ENCODE results near the gene SV2B. TPM values are rescaled to one million over a fixed set of nuclear protein-coding genes. Genes with fewer than 3 reads are reported as not detected.

The SV2B gene
- total and polyA plus RNA-seq, 2 donors (not counting 1 experiment from before 2014, with no cell fraction given): under 0.01 TPM; not detected in 1

- H3K36me3 ChIP-seq (ENCODE audit: control insufficient read depth, insufficient read depth, low read length): no peaks in the 10 kb centered on the region
- H3K27me3 ChIP-seq (ENCODE audit: control insufficient read depth, insufficient read depth, low read length): no peaks in the 10 kb centered on the region
- no peak overlapping the region for H3K27ac ChIP-seq (ENCODE audit: insufficient read depth, low read length)
- H2AFZ ChIP-seq (ENCODE audit: low read length): no peak overlapping the region
- H3K4me2 ChIP-seq (ENCODE audit: extremely low read depth, insufficient read depth, low read length): no peak overlapping the region
- TF ChIP-seq CTCF (conservative IDR thresholded peaks at IDR 0.05 in 1 of 2, IDR thresholded peaks at IDR 0.05 in 1 of 2; ENCODE audit: low read depth in 1 of 2, low read length in 2 of 2): no peak
- no peak for TF ChIP-seq EZH2 (IDR thresholded peaks at IDR 0.05; ENCODE audit: low read length, missing control alignments)
- H3K9ac ChIP-seq (ENCODE audit: insufficient read depth, low read length): no peak overlapping the region
- no peak for DNase-seq (ENCODE audit: low read depth in 2 of 2)
- no peaks in the 10 kb centered on the region for H3K79me2 ChIP-seq (ENCODE audit: control insufficient read depth, insufficient read depth, low read length)
- no peak overlapping the region for H3K4me3 ChIP-seq (replicated peaks in 1 of 4; ENCODE audit: control extremely low read depth in 1 of 4, insufficient read depth in 1 of 4, low read depth in 3 of 4, low read length in 4 of 4)
- H3K9me3 ChIP-seq (ENCODE audit: control insufficient read depth, insufficient read depth, low read depth, low read length): no peaks in the 10 kb centered on the region
- no peaks in the 10 kb centered on the region for H4K20me1 ChIP-seq (ENCODE audit: control insufficient read depth, extremely low read depth, insufficient read depth, low read length)
- H3K4me1 ChIP-seq (ENCODE audit: control insufficient read depth, extremely low read depth, insufficient read depth, low read length): no peaks in the 10 kb centered on the region
Measured at GRCh38 chr15:91109885-91110284, 9.8 kb downstream of the SV2B start.

- H3K9me3 ChIP-seq (ENCODE audit: control insufficient read depth, insufficient read depth, low read depth, low read length): no peaks in the 10 kb centered on the region
- H3K4me2 ChIP-seq (ENCODE audit: extremely low read depth, insufficient read depth, low read length): no peak overlapping the region
- H3K79me2 ChIP-seq (ENCODE audit: control insufficient read depth, insufficient read depth, low read length): no peaks in the 10 kb centered on the region
- H3K27me3 ChIP-seq (ENCODE audit: control insufficient read depth, insufficient read depth, low read length): no peaks in the 10 kb centered on the region
- H3K36me3 ChIP-seq (ENCODE audit: control insufficient read depth, insufficient read depth, low read length): no peaks in the 10 kb centered on the region
- H3K4me1 ChIP-seq (ENCODE audit: control insufficient read depth, extremely low read depth, insufficient read depth, low read length): no peaks in the 10 kb centered on the region
- H3K27ac ChIP-seq (ENCODE audit: insufficient read depth, low read length): no peak overlapping the region
- H3K4me3 ChIP-seq (replicated peaks in 1 of 4; ENCODE audit: control extremely low read depth in 1 of 4, insufficient read depth in 1 of 4, low read depth in 3 of 4, low read length in 4 of 4): no peak overlapping the region
- no peaks in the 10 kb centered on the region for H4K20me1 ChIP-seq (ENCODE audit: control insufficient read depth, extremely low read depth, insufficient read depth, low read length)
- H3K9ac ChIP-seq (ENCODE audit: insufficient read depth, low read length): no peak overlapping the region
- no peak overlapping the region for H2AFZ ChIP-seq (ENCODE audit: low read length)
- TF ChIP-seq CTCF (conservative IDR thresholded peaks at IDR 0.05 in 1 of 2, IDR thresholded peaks at IDR 0.05 in 1 of 2; ENCODE audit: low read depth in 1 of 2, low read length in 2 of 2) (no peak), EZH2 (IDR thresholded peaks at IDR 0.05; ENCODE audit: low read length, missing control alignments) (no peak)
- no peak for DNase-seq (ENCODE audit: low read depth in 2 of 2)
Measured at GRCh38 chr15:91110407-91110806, 10.3 kb downstream of the SV2B start.

GRCh38 chr15:91113030-91113429, 13.0 kb downstream of the SV2B start:
- TF ChIP-seq EZH2 (IDR thresholded peaks at IDR 0.05; ENCODE audit: low read length, missing control alignments) (no peak), CTCF (conservative IDR thresholded peaks at IDR 0.05 in 1 of 2, IDR thresholded peaks at IDR 0.05 in 1 of 2; ENCODE audit: low read depth in 1 of 2, low read length in 2 of 2) (no peak)

More at GRCh38 chr15:91113030-91113429, 13.0 kb downstream of the SV2B start:
- Histone ChIP-seq H3K4me3 (replicated peaks in 1 of 4; ENCODE audit: control extremely low read depth in 1 of 4, insufficient read depth in 1 of 4, low read depth in 3 of 4, low read length in 4 of 4) (no peak overlapping the region), H3K4me2 (ENCODE audit: extremely low read depth, insufficient read depth, low read length) (no peak overlapping the region), H4K20me1 (ENCODE audit: control insufficient read depth, extremely low read depth, insufficient read depth, low read length) (no peaks in the 10 kb centered on the region), H3K9ac (ENCODE audit: insufficient read depth, low read length) (no peak overlapping the region), H3K27me3 (ENCODE audit: control insufficient read depth, insufficient read depth, low read length) (no peaks in the 10 kb centered on the region), H3K79me2 (ENCODE audit: control insufficient read depth, insufficient read depth, low read length) (no peaks in the 10 kb centered on the region), H3K27ac (ENCODE audit: insufficient read depth, low read length) (no peak overlapping the region), H3K36me3 (ENCODE audit: control insufficient read depth, insufficient read depth, low read length) (no peaks in the 10 kb centered on the region), H3K4me1 (ENCODE audit: control insufficient read depth, extremely low read depth, insufficient read depth, low read length) (no peaks in the 10 kb centered on the region), H3K9me3 (ENCODE audit: control insufficient read depth, insufficient read depth, low read depth, low read length) (no peaks in the 10 kb centered on the region), H2AFZ (ENCODE audit: low read length) (no peak overlapping the region)
- no peak for DNase-seq (ENCODE audit: low read depth in 2 of 2)
